ENCODE data around the gene PDXDC1. TPM values are rescaled to one million over a fixed set of nuclear protein-coding genes. Genes with fewer than 3 reads are reported as not detected.

PDXDC1 gene
- total and polyA plus RNA-seq, 2 donors from 2014 or later: 56.5 to 113 TPM

- no peak for TF ChIP-seq CTCF (IDR thresholded peaks at IDR 0.05; ENCODE audit: borderline replicate concordance, extremely low read depth, insufficient read depth)
- Histone ChIP-seq H3K27me3 (ENCODE audit: control insufficient read depth, insufficient read depth, low read length) (no peaks in the 10 kb centered on the region), H3K36me3 (ENCODE audit: control insufficient read depth in 2 of 3, insufficient read depth in 3 of 3, low read length in 3 of 3) (no peaks in the 10 kb centered on the region), H3K9me3 (ENCODE audit: control insufficient read depth in 2 of 3, insufficient read depth in 1 of 3, low read length in 3 of 3) (no peaks in the 10 kb centered on the region), H3K9ac (ENCODE audit: low read length in 3 of 3) (no peak overlapping the region), H3K27ac (ENCODE audit: low read depth in 2 of 2, low read length in 2 of 2) (no peak overlapping the region), H3K4me1 (ENCODE audit: control insufficient read depth in 2 of 3, insufficient read depth in 2 of 3, low read depth in 1 of 3, low read length in 3 of 3) (peaks cover 0 to 2% (median 0%) of the 10 kb centered on the region in 3 donors), H3K4me3 (ENCODE audit: low read length in 3 of 3) (no peak overlapping the region)
- FAIRE-seq: no peak
- no peak for DNase-seq
- intact Hi-C loops (cut with DNase I): no loop called here
Measured at GRCh38 chr16:14958323-14958600, 16.6 kb upstream of the PDXDC1 start.

- DNase-seq: peak in 1 of 5 donors; percentile 18
- Histone ChIP-seq H3K4me3 (ENCODE audit: low read length in 3 of 3) (no peak overlapping the region), H3K27ac (ENCODE audit: low read depth in 2 of 2, low read length in 2 of 2) (no peak overlapping the region), H3K9ac (ENCODE audit: low read length in 3 of 3) (no peak overlapping the region), H3K9me3 (ENCODE audit: control insufficient read depth in 2 of 3, insufficient read depth in 1 of 3, low read length in 3 of 3) (no peaks in the 10 kb centered on the region), H3K27me3 (ENCODE audit: control insufficient read depth, insufficient read depth, low read length) (no peaks in the 10 kb centered on the region), H3K36me3 (ENCODE audit: control insufficient read depth in 2 of 3, insufficient read depth in 3 of 3, low read length in 3 of 3) (no peaks in the 10 kb centered on the region), H3K4me1 (ENCODE audit: control insufficient read depth in 2 of 3, insufficient read depth in 2 of 3, low read depth in 1 of 3, low read length in 3 of 3) (peaks cover 0 to 2% (median 0%) of the 10 kb centered on the region in 3 donors)
- intact Hi-C loops (cut with DNase I): no loop called here
- FAIRE-seq: no peak
- TF ChIP-seq CTCF (IDR thresholded peaks at IDR 0.05; ENCODE audit: borderline replicate concordance, extremely low read depth, insufficient read depth): no peak
Measured at GRCh38 chr16:14958970-14959369, 15.9 kb upstream of the PDXDC1 start.

- Histone ChIP-seq H3K27me3 (ENCODE audit: control insufficient read depth, insufficient read depth, low read length) (no peaks in the 10 kb centered on the region), H3K9me3 (ENCODE audit: control insufficient read depth in 2 of 3, insufficient read depth in 1 of 3, low read length in 3 of 3) (no peaks in the 10 kb centered on the region), H3K36me3 (ENCODE audit: control insufficient read depth in 2 of 3, insufficient read depth in 3 of 3, low read length in 3 of 3) (no peaks in the 10 kb centered on the region), H3K4me1 (ENCODE audit: control insufficient read depth in 2 of 3, insufficient read depth in 2 of 3, low read depth in 1 of 3, low read length in 3 of 3) (peaks cover 0 to 2% (median 0%) of the 10 kb centered on the region in 3 donors), H3K4me3 (ENCODE audit: low read length in 3 of 3) (no peak overlapping the region), H3K9ac (ENCODE audit: low read length in 3 of 3) (no peak overlapping the region), H3K27ac (ENCODE audit: low read depth in 2 of 2, low read length in 2 of 2) (no peak overlapping the region)
- FAIRE-seq (no peak), DNase-seq (peak in 1 of 5 donors; percentile 31)
- intact Hi-C loops (cut with DNase I): no loop called here
- TF ChIP-seq CTCF (IDR thresholded peaks at IDR 0.05; ENCODE audit: borderline replicate concordance, extremely low read depth, insufficient read depth): no peak
Measured at GRCh38 chr16:14961405-14962186, 13.2 kb upstream of the PDXDC1 start.

Data from kidney (tissue), 14 donors.